IMR-90 (cell line): Measurements from ENCODE around the gene XCR1. TPM values are rescaled to one million over a fixed set of nuclear protein-coding genes. Genes with fewer than 3 reads are reported as not detected.

Source experiments
- ATAC-seq: fragments of 200-7000 bp; cut with Tn5 transposase; 2 replicates; pipeline ENCODE4 v1.9.1; 2020; ENCODE audit warnings: low read depth, mild to moderate bottlenecking, moderate library complexity
- BruUV-seq: library from RNA; stranded (reverse); fragments of 400-500 nt; replicated peaks from 2 replicates; lab custom pipeline; 2021; lab: Mats Ljungman, UMichigan
- CTCF ChIA-PET: fragments of 300-600 bp; formaldehyde crosslinking; extraction: SDS; loops from one replicate; lab custom pipeline; 2021; ENCODE audit warnings: antibody characterized with exemption; lab: Yijun Ruan, JAX
- POLR2A ChIA-PET: fragments of 300-600 bp; sonication (Branson Sonifier 250); formaldehyde crosslinking; loops from one replicate; lab custom pipeline; 2022; ENCODE audit warnings: antibody characterized with exemption; ENCODE audit not compliant: unreplicated experiment; lab: Charles Lee
- DNase-seq: peaks from one replicate; pipeline ENCODE4 v3.0.0; 2013
- H2AFZ ChIP-seq: replicated peaks from 2 replicates; pipeline ENCODE3; 2013; ENCODE audit warnings: low read length, mild to moderate bottlenecking; ENCODE audit not compliant: poor library complexity
- H2AK5ac ChIP-seq: 2 replicates; pipeline ENCODE4 v1.6.1; 2013; ENCODE audit warnings: low read depth, low read length, inconsistent platforms
- H2AK9ac ChIP-seq: replicated peaks from 2 replicates; pipeline ENCODE3; 2013; ENCODE audit warnings: mild to moderate bottlenecking, low read depth, low read length, moderate library complexity; ENCODE audit not compliant: poor library complexity
- H2BK120ac ChIP-seq: 2 replicates; pipeline ENCODE4 v1.6.1; 2013; ENCODE audit warnings: low read depth, low read length, inconsistent platforms
- H2BK15ac ChIP-seq: 3 replicates; pipeline ENCODE4 v1.6.1; 2013; ENCODE audit warnings: low read depth, low read length, inconsistent platforms
- H2BK20ac ChIP-seq: 2 replicates; pipeline ENCODE4 v1.6.1; 2013; ENCODE audit warnings: low read depth, mild to moderate bottlenecking, inconsistent platforms, low read length, moderate library complexity
- H2BK5ac ChIP-seq: 2 replicates; pipeline ENCODE4 v1.6.1; 2013; ENCODE audit warnings: mild to moderate bottlenecking, low read depth, low read length, inconsistent platforms; ENCODE audit not compliant: poor library complexity, severe bottlenecking
- H3K14ac ChIP-seq: replicated peaks from 2 replicates; pipeline ENCODE4 v1.6.1; 2013; ENCODE audit warnings: low read depth, low read length, inconsistent platforms
- H3K18ac ChIP-seq: 2 replicates; pipeline ENCODE4 v1.6.1; 2013; ENCODE audit warnings: low read depth, low read length, control low read depth
- H3K23ac ChIP-seq: 2 replicates; pipeline ENCODE4 v1.6.1; 2013; ENCODE audit warnings: low read depth, low read length, inconsistent platforms
- H3K27ac ChIP-seq: 2 replicates; pipeline ENCODE4 v1.5.1; 2013; ENCODE audit warnings: mild to moderate bottlenecking, control low read depth, low read length; ENCODE audit not compliant: insufficient read depth
- H3K27me3 ChIP-seq: 2 replicates; pipeline ENCODE4 v1.6.1; 2013; ENCODE audit warnings: low read length; ENCODE audit not compliant: control insufficient read depth, insufficient read depth
- H3K36me3 ChIP-seq: 2 replicates; pipeline ENCODE4 v1.6.1; 2013; ENCODE audit warnings: low read length, mixed read lengths; ENCODE audit not compliant: control insufficient read depth, insufficient read depth
- H3K4ac ChIP-seq: 2 replicates; pipeline ENCODE4 v1.6.1; 2013; ENCODE audit warnings: low read depth, low read length, inconsistent platforms
- H3K4me1 ChIP-seq: 2 replicates; pipeline ENCODE4 v1.6.1; 2013; ENCODE audit warnings: low read length, mixed read lengths; ENCODE audit not compliant: control insufficient read depth, insufficient read depth
- H3K4me2 ChIP-seq: 2 replicates; pipeline ENCODE4 v1.6.1; 2013; ENCODE audit warnings: low read depth, mild to moderate bottlenecking, control low read depth, low read length, moderate library complexity
- H3K4me3 ChIP-seq: 2 replicates; pipeline ENCODE4 v1.5.1; 2013; ENCODE audit warnings: low read depth, mild to moderate bottlenecking, control low read depth, low read length, moderate library complexity; ENCODE audit not compliant: insufficient read depth
- H3K56ac ChIP-seq: 2 replicates; pipeline ENCODE4 v1.6.1; 2013; ENCODE audit warnings: low read length, inconsistent platforms; ENCODE audit not compliant: insufficient read depth; ENCODE audit errors: extremely low read depth
- H3K79me1 ChIP-seq, 2 experiments: 2 replicates each; pipeline ENCODE4 v1.6.1; 2013; ENCODE audit warnings: low read length in 2 of 2, inconsistent platforms in 1 of 2, low read depth in 1 of 2
- H3K9ac ChIP-seq: 2 replicates; pipeline ENCODE4 v1.6.1; 2013; ENCODE audit warnings: low read depth, low read length, control low read depth
- H3K9me1 ChIP-seq: 2 replicates; pipeline ENCODE4 v1.6.1; 2013; ENCODE audit warnings: low read length, inconsistent platforms; ENCODE audit not compliant: insufficient read depth
- H3K9me3 ChIP-seq: 2 replicates; pipeline ENCODE4 v1.6.1; 2013; ENCODE audit warnings: low read length; ENCODE audit not compliant: control insufficient read depth, insufficient read depth
- H4K20me1 ChIP-seq: 2 replicates; pipeline ENCODE4 v1.6.1; 2013; ENCODE audit warnings: low read length, inconsistent platforms; ENCODE audit not compliant: insufficient read depth
- H4K5ac ChIP-seq: 2 replicates; pipeline ENCODE4 v1.6.1; 2013; ENCODE audit warnings: mild to moderate bottlenecking, low read depth, low read length, control low read depth
- H4K8ac ChIP-seq, 2 experiments: 2 replicates each; pipeline ENCODE4 v1.6.1; 2013; ENCODE audit warnings: low read depth in 2 of 2, low read length in 2 of 2, control low read depth in 1 of 2, inconsistent platforms in 1 of 2
- H4K91ac ChIP-seq: 2 replicates; pipeline ENCODE4 v1.6.1; 2013; ENCODE audit warnings: low read depth, low read length, inconsistent platforms; ENCODE audit not compliant: insufficient read depth
- CEBPB ChIP-seq: IDR thresholded peaks from 2 replicates; pipeline ENCODE4 v1.6.1; 2012; ENCODE audit warnings: low read depth, low read length, improper control_type of control experiment
- CHD1 ChIP-seq: IDR thresholded peaks from 2 replicates; pipeline ENCODE4 v1.6.1; 2012; ENCODE audit warnings: low read depth, low read length, improper control_type of control experiment
- WGBS, 2 experiments: methylation state at CpG; one replicate each; pipeline versions ENCODE4 v1.1.5 to v1.1.7; 2013; ENCODE audit warnings: missing lambda C conversion rate in 2 of 2; ENCODE audit not compliant: insufficient read length in 1 of 2; ENCODE audit errors: extremely low coverage in 2 of 2; 5-methylcytosine and 5-hydroxymethylcytosine counted together
- dilution Hi-C: fragments of 300-500 bp; cut with HindIII; formaldehyde crosslinking; loops from one replicate; pipeline ENCODE4 v1.14.3; 2018; ENCODE audit warnings: low sequenced_read_pairs; ENCODE audit not compliant: unreplicated experiment
- in situ Hi-C: fragments of 300-500 bp; cut with MboI; formaldehyde crosslinking; loops from 3 replicates; pipeline ENCODE4 v1.14.3; 2019; ENCODE audit warnings: low sequenced_read_pairs, inconsistent platforms, mixed read lengths
- intact Hi-C: fragments of 100-400 bp; cut with micrococcal nuclease; formaldehyde crosslinking; loops from 2 replicates; pipeline ENCODE4 v1.10.0; 2022
- polyA plus RNA-seq, 3 experiments: library from polyadenylated mRNA; depleted of rRNA; stranded (reverse); fragments of >200 nt; gene quantifications; 2 replicates each; pipeline ENCODE4 v1.2.3, GENCODE V29; 2012; ENCODE audit warnings: low replicate concordance in 1 of 3
- total RNA-seq: library from RNA; depleted of rRNA; stranded (reverse); fragments of >200 nt; gene quantifications from 2 replicates; pipeline ENCODE4 v1.2.3, GENCODE V29; 2012

Gene XCR1
- total and polyA plus RNA-seq, 2 of the 4 experiments (the other 2 are of a cell fraction): not detected

DNA sequence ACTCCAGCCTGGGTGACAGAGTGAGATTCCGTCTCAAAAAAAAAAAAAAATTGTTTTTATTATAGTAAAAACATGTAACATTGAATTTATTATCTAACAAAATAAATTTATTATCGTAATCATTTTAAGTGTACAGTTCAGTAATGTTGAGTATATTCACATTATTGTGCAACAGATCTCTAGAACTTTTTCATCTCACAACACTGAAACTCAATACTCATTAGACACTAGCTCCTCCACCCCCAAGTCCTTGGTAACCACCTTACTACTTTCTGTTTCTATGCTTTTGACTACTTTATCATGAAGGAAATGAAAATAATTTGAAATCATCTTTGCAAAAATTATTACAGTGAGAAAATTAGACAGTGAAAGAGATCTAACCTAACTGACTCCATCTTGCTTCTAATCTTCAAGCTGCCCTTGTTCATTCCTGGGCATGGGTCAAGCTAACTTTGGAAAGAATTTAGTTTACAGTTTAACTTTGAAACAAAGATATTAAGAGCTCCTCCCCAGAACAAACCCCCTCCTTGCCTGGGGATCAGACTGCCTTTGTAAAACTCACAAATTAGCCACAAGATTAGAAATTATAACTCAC lies 16.7 kb downstream of the XCR1 start:
- no peak overlapping the region for H3K4ac ChIP-seq
- no peak overlapping the region for H2BK120ac ChIP-seq
- H3K9ac ChIP-seq: no peak overlapping the region
- no peaks in the 10 kb centered on the region for H3K9me3 ChIP-seq
- no peak overlapping the region for H4K91ac ChIP-seq
- no peak overlapping the region for H2AFZ ChIP-seq
- in situ Hi-C loops: no loop called here
- TF ChIP-seq CHD1 (no peak), CEBPB (peak; percentile 50)
- no peak overlapping the region for H3K56ac ChIP-seq
- H3K14ac ChIP-seq: no peak overlapping the region
- ChIA-PET POLR2A (no interaction called here), CTCF (interaction anchor here (0.5 to 0.6 kb wide), 3 partner anchors 9 to 499 kb away, joined by 3 to 4 read pairs (median 3); no protein-coding TSS in a partner anchor)
- H3K27me3 ChIP-seq: peaks cover 15% of the 10 kb centered on the region
- no peaks in the 10 kb centered on the region for H4K20me1 ChIP-seq
- H3K36me3 ChIP-seq: no peaks in the 10 kb centered on the region
- no peak overlapping the region for H4K8ac ChIP-seq
- no peak for DNase-seq
- dilution Hi-C loops: no loop called here
- H2BK20ac ChIP-seq: no peak overlapping the region
- no peak overlapping the region for H3K23ac ChIP-seq
- intact Hi-C loops: no loop called here
- ATAC-seq: no peak
- H4K5ac ChIP-seq: no peak overlapping the region
- H3K4me3 ChIP-seq: no peak overlapping the region
- no TSS peak for BruUV-seq
- H2BK15ac ChIP-seq: no peak overlapping the region
- no peak overlapping the region for H2AK9ac ChIP-seq
- 0 out of 2 replicates have a peak, but pooled peaks cover 3% of the 10 kb centered on the region for H3K9me1 ChIP-seq
- peaks cover 9% of the 10 kb centered on the region for H3K4me1 ChIP-seq
- H2AK5ac ChIP-seq: no peak overlapping the region
- no peak overlapping the region for H3K18ac ChIP-seq
- no peak overlapping the region for H3K4me2 ChIP-seq
- no CpG with 5 or more reads among the region's 2 CpGs for WGBS, 2 experiments
- no peak overlapping the region for H3K27ac ChIP-seq
- no peaks in the 10 kb centered on the region for H3K79me1 ChIP-seq
- H2BK5ac ChIP-seq: no peak overlapping the region
